Medulla oblongata (tissue), 1 donor: ENCODE measurements around the gene IGSF23.
A peak's percentile ranks its signal among the peaks of the same experiment; 100 is the strongest.
"Not testable (repeated sequence)": the region's sequence is repeated elsewhere in the genome, so short reads cannot be mapped to it uniquely, and the experiment has no call there.

Experiments used
- DNase-seq: peaks from one replicate; pipeline ENCODE4 v3.0.0-alpha.2; 2015; ENCODE audit errors: extremely low spot score

Gene IGSF23

GRCh38 chr19:44666852-44667556 is 53.6 kb downstream of the IGSF23 start:
- no peak for DNase-seq

- no peak for DNase-seq
Measured at GRCh38 chr19:44668985-44669764, 55.8 kb downstream of the IGSF23 start.

GRCh38 chr19:44670027-44670426 is 56.7 kb downstream of the IGSF23 start:
- not testable (repeated sequence) for DNase-seq

DNA sequence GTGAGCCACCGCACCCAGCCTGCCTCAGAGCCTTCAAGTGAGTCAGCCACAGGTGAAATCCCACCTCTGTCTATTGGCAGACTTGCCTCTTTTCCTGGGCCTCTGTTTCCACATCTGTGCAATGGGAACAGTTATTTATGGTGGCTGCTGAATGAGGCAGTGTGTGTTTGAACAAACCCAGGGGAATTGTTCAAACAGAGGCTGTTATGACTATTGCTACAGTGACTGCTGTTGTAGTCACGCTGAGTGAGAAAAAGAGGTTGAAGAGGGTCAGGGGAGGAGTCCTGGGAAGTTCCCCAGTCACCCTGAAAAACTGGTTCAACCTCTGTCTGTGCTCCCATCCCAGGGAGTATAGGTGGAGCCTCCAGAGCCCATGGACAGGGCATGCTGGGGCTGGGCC is 58.0 kb downstream of the IGSF23 start, which contains the start of gene CEACAM19:
Gene CEACAM19 (plus strand): TSS at position 83 of the 400 bp plus-strand sequence. CDS start 450 bp downstream, outside the sequence.
- DNase-seq, result no peak

DNA sequence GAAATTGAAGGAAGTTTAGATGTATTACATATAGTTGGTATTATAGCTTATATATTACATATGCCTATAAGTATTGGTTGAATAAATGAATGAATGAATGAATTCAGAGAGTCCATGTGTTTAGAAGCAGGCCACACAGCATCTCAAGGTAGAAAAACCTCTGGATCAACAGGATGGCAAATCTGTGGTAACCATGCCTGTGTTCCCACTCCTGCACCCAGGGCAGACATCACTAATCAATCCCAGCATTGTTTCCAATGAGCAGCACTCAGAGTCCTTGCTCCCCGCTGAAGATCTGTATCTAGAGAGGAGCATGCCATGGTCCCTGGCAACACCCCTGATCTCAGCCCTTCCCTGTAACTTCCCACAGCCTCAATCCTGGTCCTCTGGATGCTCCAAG is 58.9 kb downstream of the IGSF23 start:
- no peak for DNase-seq

GRCh38 chr19:44673510-44673909 is 60.1 kb downstream of the IGSF23 start:
- no peak for DNase-seq

DNA sequence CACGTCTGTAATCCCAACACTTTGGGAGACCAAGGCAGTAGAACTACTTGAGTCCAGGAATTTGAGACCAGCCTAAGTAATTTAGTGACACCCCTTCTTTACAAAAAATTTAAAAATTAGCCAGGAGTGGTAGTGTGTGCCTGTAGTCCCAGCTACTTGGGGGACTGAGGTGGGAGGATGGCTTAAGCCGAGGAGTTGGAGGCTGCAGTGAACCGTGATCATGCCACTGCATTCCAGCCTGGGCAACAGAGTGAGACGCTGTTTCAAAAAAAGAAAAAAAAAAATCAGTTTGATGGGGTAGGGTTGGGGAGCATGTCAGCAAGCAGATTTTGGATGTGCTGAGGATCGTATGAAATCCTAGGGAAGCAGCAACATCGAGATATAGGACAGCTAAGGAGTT is 62.2 kb downstream of the IGSF23 start:
- no peak for DNase-seq

GRCh38 chr19:44677019-44677811 is 63.9 kb downstream of the IGSF23 start:
- DNase-seq, result no peak

GRCh38 chr19:44680536-44680935 is 67.2 kb downstream of the IGSF23 start:
- no peak for DNase-seq

DNA sequence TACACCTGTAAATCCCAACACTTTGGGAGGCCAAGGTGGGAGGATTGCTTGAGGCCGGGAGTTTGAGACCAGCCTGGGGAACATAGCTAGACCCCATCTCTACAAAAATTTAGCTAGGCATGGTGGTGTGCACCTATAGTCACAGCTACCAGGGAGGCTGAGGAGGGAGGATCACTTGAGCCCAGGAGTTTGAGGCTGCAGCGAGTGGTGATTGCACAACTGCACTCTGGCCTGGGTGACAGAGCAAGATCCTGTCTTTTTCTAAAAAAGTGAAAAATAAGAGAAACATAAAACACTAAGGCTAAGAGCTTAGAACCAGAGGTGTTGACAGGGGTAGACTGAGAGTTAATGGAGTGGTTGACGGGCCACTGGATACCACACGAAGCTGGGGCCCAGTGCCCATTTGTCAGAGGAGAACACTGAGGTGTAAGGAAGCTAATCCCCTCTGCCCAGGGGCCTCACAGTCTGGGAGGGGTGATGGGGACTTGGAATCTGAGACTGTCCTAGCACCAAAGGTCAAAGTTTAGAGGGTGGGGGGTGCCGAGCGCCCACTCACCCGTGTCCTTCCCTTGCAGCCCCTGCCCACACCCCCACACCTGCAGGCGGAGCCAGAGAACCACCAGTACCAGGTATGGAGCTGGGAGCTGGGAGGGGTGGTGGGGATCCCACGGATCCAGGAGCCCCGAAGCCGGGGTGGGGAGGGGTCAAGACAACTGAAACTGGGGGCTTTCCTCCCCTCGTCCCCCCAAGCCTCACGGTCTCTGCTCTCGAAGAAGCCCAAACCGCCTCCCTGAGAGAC is 68.8 kb downstream of the IGSF23 start:
- DNase-seq, result no peak

- DNase-seq, result no peak
Measured at GRCh38 chr19:44682807-44683206, 69.4 kb downstream of the IGSF23 start.

- no peak for DNase-seq
Measured at GRCh38 chr19:44683434-44684210, 70.3 kb downstream of the IGSF23 start.

- DNase-seq, result not testable (repeated sequence)
Measured at GRCh38 chr19:44684396-44684795, 71.0 kb downstream of the IGSF23 start.

GRCh38 chr19:44684892-44685863 is 71.8 kb downstream of the IGSF23 start:
- DNase-seq, result no peak

- peak; percentile 44 for DNase-seq
Measured at GRCh38 chr19:44685877-44686276, 72.5 kb downstream of the IGSF23 start.
